Left cardiac atrium (tissue), 4 donors: ENCODE results near the gene PIM3. TPM values are rescaled to one million over a fixed set of nuclear protein-coding genes. Genes with fewer than 3 reads are reported as not detected.

Experiments used
- ATAC-seq, 2 donors: fragments of 200-7000 bp; cut with Tn5 transposase; one replicate each; pipeline ENCODE4 v1.9.1; 2020; ENCODE audit warnings: mild to moderate bottlenecking in 2 of 2, moderate library complexity in 2 of 2
- DNase-seq: peaks from one replicate; pipeline ENCODE4 v3.0.0-alpha.2; 2020
- intact Hi-C, 2 donors: fragments of 100-400 bp; cut with DNase I; formaldehyde crosslinking; loops; one replicate each; pipeline versions ENCODE4 v1.14.1 to v1.15.1; 2022 to 2023
- long read RNA-seq: library from polyadenylated mRNA; unstranded; transcript quantifications from one replicate; pipeline ENCODE4 v2.0.0, GENCODE V29; 2021
- total RNA-seq, 2 donors: library from RNA; stranded (reverse); fragmentation: NEBNext Ultra II Directional; extraction: Animal tissue kit (Norgen Biotek cat#: 25700); gene quantifications; one replicate each; pipeline ENCODE4 v1.2.1, GENCODE V29; 2021
- donor health status: DM: no; HTN: yes; CAD: no.
- donor health status: DM: no; HTN: yes; CAD: no; lungs with severe emphysema.
- donor health status: DM: yes; HTN: yes; CAD: no.
- donor health status: Dilated cardiomyopathy.

Gene PIM3
- total RNA-seq, result 10 to 100 TPM; 44.1 to 66.8 TPM
- long read RNA-seq, transcript PIM3-201 (6 exons, 2,369 nt), result major isoform, 55 of 86 reads
- long read RNA-seq, partial matches to known transcripts, result 25 of 86 reads
- long read RNA-seq, other reads (novel, unspliced or antisense), result 6 of 86 reads

GRCh38 chr22:49960159-49961004, at the start of gene PIM3:
TSS of gene PIM3 (plus strand) at chr22:49960772. CDS start at chr22:49960948, 176 bp downstream.
- ATAC-seq (peak; percentile 81 to 84), DNase-seq (peak; percentile 94)
- intact Hi-C loops, result no loop called here

GRCh38 chr22:49911881-49912625, 48.5 kb upstream of the PIM3 start:
- intact Hi-C loops, result loop anchor here in 1 of 2 donors (10.0 kb wide), 1 partner anchor 127 kb away; no protein-coding TSS in a partner anchor
- DNase-seq, result no peak
- ATAC-seq, result no peak

GRCh38 chr22:49913026-49913425, 47.5 kb upstream of the PIM3 start:
- ATAC-seq, result no peak
- intact Hi-C loops, result loop anchor here in 1 of 2 donors (10.0 kb wide), 1 partner anchor 128 kb away; no protein-coding TSS in a partner anchor
- DNase-seq, result no peak

GRCh38 chr22:49913446-49913845, 47.1 kb upstream of the PIM3 start:
- DNase-seq (no peak), ATAC-seq (no peak)
- intact Hi-C loops, result loop anchor here in 1 of 2 donors (10.0 kb wide), 1 partner anchor 129 kb away; no protein-coding TSS in a partner anchor

GRCh38 chr22:49914256-49914655, 46.3 kb upstream of the PIM3 start:
- intact Hi-C loops, result loop anchor here in 1 of 2 donors (10.0 kb wide), 1 partner anchor 129 kb away; no protein-coding TSS in a partner anchor
- DNase-seq, result no peak

GRCh38 chr22:49915610-49916009, 45.0 kb upstream of the PIM3 start:
- intact Hi-C loops, result loop anchor here in 1 of 2 donors (5.0 to 10.0 kb wide), 2 partner anchors 58 to 131 kb away; no protein-coding TSS in a partner anchor
- ATAC-seq (no peak), DNase-seq (peak; percentile 13)

More at GRCh38 chr22:49914256-49914655, 46.3 kb upstream of the PIM3 start:
- ATAC-seq, result no peak

GRCh38 chr22:49916831-49917230, 43.7 kb upstream of the PIM3 start:
- intact Hi-C loops, result loop anchor here in 1 of 2 donors (5.0 to 10.0 kb wide), 2 partner anchors 60 to 132 kb away; no protein-coding TSS in a partner anchor
- ATAC-seq (no peak), DNase-seq (no peak)

GRCh38 chr22:49917974-49918910, 42.3 kb upstream of the PIM3 start, which contains the start of the genes ALG12 and CRELD2:
TSS of gene ALG12 (minus strand) at chr22:49918438. CDS start at chr22:49913765, 4,673 bp downstream.
TSS of gene CRELD2 (plus strand) at chr22:49918634. CDS start at chr22:49918770, 136 bp downstream.
- peak; percentile 98 to 99 for ATAC-seq
- intact Hi-C loops, result loop anchor here in 1 of 2 donors (5.0 to 10.0 kb wide), 2 partner anchors 61 to 133 kb away; no protein-coding TSS in a partner anchor
- DNase-seq, result peak; percentile 99

- intact Hi-C loops, result loop anchor here in 1 of 2 donors (5.0 to 10.0 kb wide), 2 partner anchors 62 to 134 kb away; no protein-coding TSS in a partner anchor
Observed at GRCh38 chr22:49918911-49919881, 41.4 kb upstream of the PIM3 start.

GRCh38 chr22:49920859-49921258, 39.7 kb upstream of the PIM3 start:
- intact Hi-C loops, result no loop called here
- ATAC-seq (no peak), DNase-seq (no peak)

More at GRCh38 chr22:49918911-49919881, 41.4 kb upstream of the PIM3 start:
- DNase-seq, result no peak
- no peak for ATAC-seq

GRCh38 chr22:49921508-49922278, 38.9 kb upstream of the PIM3 start:
- intact Hi-C loops, result no loop called here
- DNase-seq, result no peak
- no peak for ATAC-seq

GRCh38 chr22:49922484-49922883, 38.1 kb upstream of the PIM3 start:
- no peak for ATAC-seq
- no peak for DNase-seq
- intact Hi-C loops, result no loop called here

- ATAC-seq (no peak), DNase-seq (no peak)
- intact Hi-C loops, result no loop called here
Observed at GRCh38 chr22:49922926-49923325, 37.6 kb upstream of the PIM3 start.

GRCh38 chr22:49923445-49923844, 37.1 kb upstream of the PIM3 start:
- intact Hi-C loops, result no loop called here
- ATAC-seq (no peak), DNase-seq (no peak)

- ATAC-seq (no peak), DNase-seq (no peak)
- intact Hi-C loops, result no loop called here
Observed at GRCh38 chr22:49924113-49924833, 36.3 kb upstream of the PIM3 start.
